LNCaP clone FGC (cell line): ENCODE results near the gene ARHGAP24.

Experiments
- DNase-seq: peaks from one replicate; pipeline ENCODE4 v3.0.0-alpha.2; 2011; ENCODE audit warnings: low read depth
- H3K4me3 ChIP-seq: 2 replicates; pipeline ENCODE4 v1.5.1; 2011; ENCODE audit warnings: mild to moderate bottlenecking, low read depth, low read length, control low read depth
- CTCF ChIP-seq: IDR thresholded peaks from 2 replicates; pipeline ENCODE4 v1.5.1; 2012; ENCODE audit warnings: mild to moderate bottlenecking; ENCODE audit not compliant: control insufficient read depth, insufficient read depth; ENCODE audit errors: extremely low read depth

ARHGAP24 gene

DNA sequence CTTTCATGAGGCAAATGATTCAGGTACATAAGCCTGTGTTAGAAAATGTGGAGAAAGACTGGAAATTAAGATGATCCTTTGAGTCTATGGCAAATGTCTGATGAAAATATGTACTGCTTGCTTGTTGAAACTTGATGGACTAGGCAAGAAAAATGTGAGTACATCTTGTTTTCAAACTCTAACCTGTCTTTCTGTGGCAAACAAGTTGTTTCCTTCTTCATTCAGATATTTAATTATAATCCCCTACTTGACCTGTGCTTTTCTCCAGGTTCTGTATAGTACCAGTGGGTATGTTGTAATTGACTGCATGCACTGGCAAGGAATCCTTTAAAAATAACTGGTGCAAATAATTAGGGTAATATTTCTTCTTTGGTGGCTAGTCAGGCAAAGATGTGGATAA is 136.7 kb downstream of the ARHGAP24 start:
- no peak for DNase-seq
- TF ChIP-seq CTCF = no peak
- H3K4me3 ChIP-seq = no peak overlapping the region

DNA sequence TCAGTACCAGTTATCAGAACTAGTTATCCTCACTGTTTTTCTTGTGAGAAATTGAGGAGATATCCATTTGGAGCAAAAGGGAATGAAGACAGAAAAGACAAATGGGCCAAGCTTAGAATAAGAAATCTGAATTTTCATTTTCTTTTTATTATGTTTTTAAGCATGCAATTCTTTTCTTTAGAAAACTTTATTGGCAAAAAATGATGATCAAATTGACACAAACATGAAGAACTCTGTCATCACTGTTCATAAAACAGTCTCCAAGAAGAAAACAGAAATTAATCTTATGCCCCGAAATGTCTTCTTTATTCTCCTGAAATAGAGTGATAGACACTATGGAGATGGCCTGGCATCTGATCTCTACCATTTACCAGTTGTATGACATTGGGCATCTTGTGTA is 139.0 kb downstream of the ARHGAP24 start:
- no peak for DNase-seq
- no peak overlapping the region for H3K4me3 ChIP-seq
- TF ChIP-seq CTCF = no peak

GRCh38 chr4:85615952-85616351 is 141.0 kb downstream of the ARHGAP24 start:
- no peak overlapping the region for H3K4me3 ChIP-seq
- no peak for DNase-seq
- no peak for TF ChIP-seq CTCF

DNA sequence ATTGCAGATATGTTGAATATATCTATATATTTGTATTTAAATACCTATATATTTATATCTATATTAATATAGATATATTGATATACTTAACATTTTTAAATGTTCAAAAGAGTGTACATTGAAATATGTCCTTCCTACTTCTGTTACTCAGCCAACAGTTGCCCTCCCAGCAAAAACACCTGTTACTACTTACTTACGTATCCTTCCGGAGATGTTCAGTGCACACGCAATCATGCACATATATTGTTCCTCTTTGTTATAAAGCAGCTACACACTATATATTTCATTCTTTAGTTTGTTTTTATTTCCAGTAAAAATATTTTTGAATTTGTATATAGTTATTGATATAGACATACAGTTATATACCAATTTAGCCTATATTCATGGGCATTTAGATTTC is 142.3 kb downstream of the ARHGAP24 start:
- H3K4me3 ChIP-seq = no peak overlapping the region
- no peak for TF ChIP-seq CTCF
- DNase-seq = no peak

- no peak for DNase-seq
- H3K4me3 ChIP-seq = no peak overlapping the region
- TF ChIP-seq CTCF = no peak
These were observed 158.0 kb downstream of the ARHGAP24 start for GRCh38 chr4:85632981-85633380.

GRCh38 chr4:85637778-85638177 is 162.8 kb downstream of the ARHGAP24 start:
- no peak overlapping the region for H3K4me3 ChIP-seq
- no peak for DNase-seq
- no peak for TF ChIP-seq CTCF

GRCh38 chr4:85639946-85640345 is 165.0 kb downstream of the ARHGAP24 start:
- H3K4me3 ChIP-seq = no peak overlapping the region
- no peak for TF ChIP-seq CTCF
- DNase-seq = no peak
